Smooth muscle cell (in vitro differentiated cells): ENCODE data around the gene ARHGEF26. TPM values are rescaled to one million over a fixed set of nuclear protein-coding genes. Genes with fewer than 3 reads are reported as not detected.

Experiments used
- DNase-seq: peaks from one replicate; lab custom pipeline; 2025; ENCODE audit not compliant: unreplicated experiment; lab: John Stamatoyannopoulos, UW
- H2AFZ ChIP-seq: fragments of 200-600 bp; sonication (generic); 2 replicates; pipeline ENCODE4 v1.6.0; 2016; ENCODE audit warnings: antibody characterized with exemption, low read depth, mild to moderate bottlenecking
- H3F3A ChIP-seq: fragments of 200-600 bp; sonication (generic); 2 replicates; pipeline ENCODE4 v1.6.0; 2017; ENCODE audit warnings: antibody characterized with exemption, low read depth
- H3K27ac ChIP-seq: fragments of 200-600 bp; sonication (generic); 2 replicates; pipeline ENCODE4 v1.5.1; 2016; ENCODE audit warnings: low read depth, mild to moderate bottlenecking
- H3K27me3 ChIP-seq: fragments of 200-600 bp; sonication (generic); 2 replicates; pipeline ENCODE4 v1.6.1; 2016; ENCODE audit warnings: low read depth, mild to moderate bottlenecking
- H3K36me3 ChIP-seq: fragments of 200-600 bp; sonication (generic); 2 replicates; pipeline ENCODE4 v1.5.1; 2016; ENCODE audit warnings: low read depth
- H3K4me1 ChIP-seq: fragments of 200-600 bp; sonication (generic); 2 replicates; pipeline ENCODE4 v1.5.1; 2016; ENCODE audit warnings: low read depth
- H3K4me2 ChIP-seq: fragments of 200-600 bp; sonication (generic); 2 replicates; pipeline ENCODE4 v1.6.0; 2016; ENCODE audit warnings: mild to moderate bottlenecking
- H3K4me3 ChIP-seq: fragments of 200-600 bp; sonication (generic); 2 replicates; pipeline ENCODE4 v1.5.1; 2016; ENCODE audit warnings: mild to moderate bottlenecking
- H3K79me2 ChIP-seq: fragments of 200-600 bp; sonication (generic); 2 replicates; pipeline ENCODE4 v1.6.0; 2016; ENCODE audit warnings: low read depth, mild to moderate bottlenecking
- H3K9ac ChIP-seq: fragments of 200-600 bp; sonication (generic); 2 replicates; pipeline ENCODE4 v1.6.0; 2016; ENCODE audit warnings: low read depth
- H3K9me3 ChIP-seq: fragments of 200-600 bp; sonication (generic); replicated peaks from 2 replicates; pipeline ENCODE4 v1.5.1; 2016; ENCODE audit warnings: low read depth
- H4K20me1 ChIP-seq: fragments of 200-600 bp; sonication (generic); 2 replicates; pipeline ENCODE4 v1.6.0; 2016; ENCODE audit warnings: low read depth
- WGBS: methylation state at CpG from one replicate; pipeline ENCODE4 v1.1.7; 2016; ENCODE audit warnings: low lambda C conversion rate; 5-methylcytosine and 5-hydroxymethylcytosine counted together
- polyA plus RNA-seq: library from polyadenylated mRNA; unstranded; fragments of >200 nt; fragmentation: Nextera tagmentation; extraction: Ambion mirVana; gene quantifications from 2 replicates; pipeline ENCODE4 v1.2.1, GENCODE V29; 2016
- total RNA-seq: library from RNA; depleted of rRNA; stranded (reverse); fragments of >200 nt; gene quantifications from 2 replicates; pipeline ENCODE4 v1.2.3, GENCODE V29; 2014
- TF ChIP-seq, protein P1 (sequence below): fragments of 200-600 bp; sonication (generic); IDR thresholded peaks from 2 replicates; pipeline ENCODE4 v1.5.1; 2017; ENCODE audit warnings: borderline replicate concordance, mild to moderate bottlenecking, antibody characterized with exemption; ENCODE audit not compliant: insufficient read depth, poor library complexity, severe bottlenecking

The ARHGEF26 gene
- total and polyA plus RNA-seq, 2 experiments from 2014 or later, result 0.83 to 1.4 TPM

DNA sequence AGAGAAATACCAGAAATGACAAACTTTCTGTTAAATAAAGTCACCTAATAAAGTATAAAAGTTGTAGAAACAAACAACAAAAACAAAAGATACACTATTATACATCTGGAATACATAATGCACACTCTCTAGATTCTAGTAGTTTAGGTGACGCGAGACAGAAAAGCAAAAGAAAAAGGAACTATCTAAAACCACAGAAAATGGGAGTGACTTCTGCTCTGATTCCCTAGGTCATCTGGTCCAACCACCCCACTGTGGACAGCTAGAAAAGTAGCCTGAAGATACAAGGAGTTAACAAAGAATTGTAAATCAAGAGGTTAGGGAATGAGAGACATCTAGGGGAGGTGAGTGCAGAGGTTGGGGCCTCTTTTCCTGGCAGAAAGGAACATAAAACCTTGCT lies 164.0 kb downstream of the ARHGEF26 start:
- no peaks in the 10 kb centered on the region for H3K79me2 ChIP-seq
- H2AFZ ChIP-seq, result no peak overlapping the region
- no peaks in the 10 kb centered on the region for H3F3A ChIP-seq
- H4K20me1 ChIP-seq, result no peaks in the 10 kb centered on the region
- TF ChIP-seq, protein P1, sequence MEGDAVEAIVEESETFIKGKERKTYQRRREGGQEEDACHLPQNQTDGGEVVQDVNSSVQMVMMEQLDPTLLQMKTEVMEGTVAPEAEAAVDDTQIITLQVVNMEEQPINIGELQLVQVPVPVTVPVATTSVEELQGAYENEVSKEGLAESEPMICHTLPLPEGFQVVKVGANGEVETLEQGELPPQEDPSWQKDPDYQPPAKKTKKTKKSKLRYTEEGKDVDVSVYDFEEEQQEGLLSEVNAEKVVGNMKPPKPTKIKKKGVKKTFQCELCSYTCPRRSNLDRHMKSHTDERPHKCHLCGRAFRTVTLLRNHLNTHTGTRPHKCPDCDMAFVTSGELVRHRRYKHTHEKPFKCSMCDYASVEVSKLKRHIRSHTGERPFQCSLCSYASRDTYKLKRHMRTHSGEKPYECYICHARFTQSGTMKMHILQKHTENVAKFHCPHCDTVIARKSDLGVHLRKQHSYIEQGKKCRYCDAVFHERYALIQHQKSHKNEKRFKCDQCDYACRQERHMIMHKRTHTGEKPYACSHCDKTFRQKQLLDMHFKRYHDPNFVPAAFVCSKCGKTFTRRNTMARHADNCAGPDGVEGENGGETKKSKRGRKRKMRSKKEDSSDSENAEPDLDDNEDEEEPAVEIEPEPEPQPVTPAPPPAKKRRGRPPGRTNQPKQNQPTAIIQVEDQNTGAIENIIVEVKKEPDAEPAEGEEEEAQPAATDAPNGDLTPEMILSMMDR, result no peak
- no peaks in the 10 kb centered on the region for H3K9me3 ChIP-seq
- no peak for DNase-seq
- H3K27ac ChIP-seq, result no peak overlapping the region
- H3K27me3 ChIP-seq, result no peaks in the 10 kb centered on the region
- H3K4me3 ChIP-seq, result no peak overlapping the region
- H3K4me1 ChIP-seq, result no peaks in the 10 kb centered on the region
- no peak overlapping the region for H3K9ac ChIP-seq
- H3K4me2 ChIP-seq, result no peak overlapping the region
- peaks cover 31% of the 10 kb centered on the region for H3K36me3 ChIP-seq
- WGBS, result 97% methylated on average over 2 of the region's 2 CpGs

DNA sequence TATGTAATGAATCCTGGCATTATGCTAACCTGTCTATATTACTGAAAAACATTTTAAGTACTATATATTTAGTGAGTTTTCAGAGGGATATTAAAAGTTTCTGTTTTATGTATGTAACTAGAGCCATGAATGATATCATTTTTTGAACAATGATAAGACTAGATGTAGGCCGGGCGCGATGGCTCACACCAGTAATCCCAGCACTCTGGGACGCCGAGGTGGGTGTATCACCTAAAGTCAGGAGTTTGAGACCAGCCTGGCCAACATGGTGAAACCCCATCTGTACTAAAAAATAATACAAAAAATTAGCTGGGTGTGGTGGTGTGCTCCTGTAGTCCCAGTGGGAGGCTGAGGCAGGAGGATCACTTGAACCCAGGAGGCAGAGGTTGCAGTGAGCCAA lies 169.0 kb downstream of the ARHGEF26 start:
- Histone ChIP-seq H3K9ac (no peak overlapping the region), H3K36me3 (peaks cover 39% of the 10 kb centered on the region), H3K4me3 (no peak overlapping the region), H2AFZ (no peak overlapping the region), H3K27ac (no peak overlapping the region), H3K27me3 (no peaks in the 10 kb centered on the region), H3K79me2 (no peaks in the 10 kb centered on the region), H3K9me3 (no peaks in the 10 kb centered on the region), H3K4me1 (no peaks in the 10 kb centered on the region), H3F3A (no peaks in the 10 kb centered on the region), H3K4me2 (no peak overlapping the region), H4K20me1 (no peaks in the 10 kb centered on the region)
- WGBS, result 98% methylated on average over 5 of the region's 5 CpGs
- TF ChIP-seq, protein P1, result no peak
- DNase-seq, result no peak

DNA sequence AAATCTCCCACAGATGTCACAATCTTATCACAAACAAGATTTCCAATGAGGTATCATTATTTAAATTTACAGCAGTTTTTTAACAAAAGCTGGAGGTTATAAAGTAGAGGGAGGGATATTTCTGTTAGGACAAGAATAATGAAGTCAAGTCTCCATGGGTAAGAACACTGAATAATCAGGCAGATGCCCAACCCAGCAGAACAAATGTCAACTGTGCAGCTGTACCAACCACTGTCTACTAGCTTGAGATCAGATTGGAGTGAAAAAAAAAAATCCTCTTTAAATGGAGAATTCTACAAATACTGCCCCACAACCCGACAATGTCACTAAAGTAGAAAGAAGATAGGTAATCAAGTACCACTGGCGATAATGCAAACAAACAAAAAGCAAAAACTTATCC lies 172.8 kb downstream of the ARHGEF26 start:
- H3K4me3 ChIP-seq, result no peak overlapping the region
- H3K4me2 ChIP-seq, result no peak overlapping the region
- H3K4me1 ChIP-seq, result no peaks in the 10 kb centered on the region
- no peak overlapping the region for H3K27ac ChIP-seq
- H3K79me2 ChIP-seq, result no peaks in the 10 kb centered on the region
- H3K36me3 ChIP-seq, result peaks cover 26% of the 10 kb centered on the region
- DNase-seq, result no peak
- H3K27me3 ChIP-seq, result no peaks in the 10 kb centered on the region
- WGBS, result 100% methylated on average over 2 of the region's 2 CpGs
- H4K20me1 ChIP-seq, result no peaks in the 10 kb centered on the region
- TF ChIP-seq, protein P1, result no peak
- H3K9ac ChIP-seq, result no peak overlapping the region
- no peak overlapping the region for H2AFZ ChIP-seq
- no peaks in the 10 kb centered on the region for H3F3A ChIP-seq
- no peaks in the 10 kb centered on the region for H3K9me3 ChIP-seq

DNA sequence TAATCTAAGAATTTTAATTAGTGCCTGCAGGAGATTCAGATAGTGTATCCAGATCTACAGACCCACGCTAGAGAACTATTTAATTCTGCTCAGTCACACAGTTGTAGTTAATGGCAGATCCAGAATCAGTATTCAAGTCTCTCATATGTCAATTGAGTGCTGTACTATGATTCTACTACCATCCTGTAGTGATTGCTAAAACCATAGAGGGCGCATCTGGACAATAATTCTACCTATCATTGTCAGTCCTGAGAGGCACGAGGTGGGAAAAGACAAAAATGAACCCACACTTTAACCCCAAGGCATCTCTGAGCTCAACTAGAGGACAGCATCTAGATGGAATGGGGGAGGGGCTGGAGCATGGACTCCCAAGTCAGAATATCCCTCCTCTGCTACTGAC lies 180.4 kb downstream of the ARHGEF26 start:
- no peaks in the 10 kb centered on the region for H4K20me1 ChIP-seq
- H3K36me3 ChIP-seq, result peaks cover 62% of the 10 kb centered on the region
- no peaks in the 10 kb centered on the region for H3F3A ChIP-seq
- no peaks in the 10 kb centered on the region for H3K79me2 ChIP-seq
- H3K4me1 ChIP-seq, result no peaks in the 10 kb centered on the region
- H3K27me3 ChIP-seq, result no peaks in the 10 kb centered on the region
- TF ChIP-seq, protein P1, result no peak
- H3K9me3 ChIP-seq, result no peaks in the 10 kb centered on the region
- WGBS, result 90% methylated on average over 3 of the region's 3 CpGs
- no peak overlapping the region for H3K4me3 ChIP-seq
- no peak overlapping the region for H3K4me2 ChIP-seq
- H3K9ac ChIP-seq, result no peak overlapping the region
- H2AFZ ChIP-seq, result no peak overlapping the region
- DNase-seq, result no peak
- no peak overlapping the region for H3K27ac ChIP-seq
